Measurements from ENCODE around the gene BTNL9.

GRCh38 chr5:181062631-181063030 is 22.6 kb downstream of the BTNL9 start:
- TF ChIP-seq, protein P1, sequence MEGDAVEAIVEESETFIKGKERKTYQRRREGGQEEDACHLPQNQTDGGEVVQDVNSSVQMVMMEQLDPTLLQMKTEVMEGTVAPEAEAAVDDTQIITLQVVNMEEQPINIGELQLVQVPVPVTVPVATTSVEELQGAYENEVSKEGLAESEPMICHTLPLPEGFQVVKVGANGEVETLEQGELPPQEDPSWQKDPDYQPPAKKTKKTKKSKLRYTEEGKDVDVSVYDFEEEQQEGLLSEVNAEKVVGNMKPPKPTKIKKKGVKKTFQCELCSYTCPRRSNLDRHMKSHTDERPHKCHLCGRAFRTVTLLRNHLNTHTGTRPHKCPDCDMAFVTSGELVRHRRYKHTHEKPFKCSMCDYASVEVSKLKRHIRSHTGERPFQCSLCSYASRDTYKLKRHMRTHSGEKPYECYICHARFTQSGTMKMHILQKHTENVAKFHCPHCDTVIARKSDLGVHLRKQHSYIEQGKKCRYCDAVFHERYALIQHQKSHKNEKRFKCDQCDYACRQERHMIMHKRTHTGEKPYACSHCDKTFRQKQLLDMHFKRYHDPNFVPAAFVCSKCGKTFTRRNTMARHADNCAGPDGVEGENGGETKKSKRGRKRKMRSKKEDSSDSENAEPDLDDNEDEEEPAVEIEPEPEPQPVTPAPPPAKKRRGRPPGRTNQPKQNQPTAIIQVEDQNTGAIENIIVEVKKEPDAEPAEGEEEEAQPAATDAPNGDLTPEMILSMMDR (IDR thresholded peaks at IDR 0.05 in 2 of 3, conservative IDR thresholded peaks at IDR 0.05 in 1 of 3; ENCODE audit: insufficient read depth in 2 of 3, low read depth in 1 of 3, low read length in 3 of 3): no peak
- TF ChIP-seq ZNF134 (CRISPR knock-in tag; conservative IDR thresholded peaks at IDR 0.05) (no peak), TARDBP (IDR thresholded peaks at IDR 0.05) (no peak), ZNF41 (CRISPR knock-in tag; conservative IDR thresholded peaks at IDR 0.05) (no peak), YY1 (IDR thresholded peaks at IDR 0.05; ENCODE audit: borderline replicate concordance in 1 of 3, control insufficient read depth in 1 of 3, extremely low read depth in 1 of 3, insufficient read depth in 3 of 3, insufficient read length in 1 of 3, insufficient replicate concordance in 2 of 3, low read depth in 1 of 3, low read length in 2 of 3) (no peak), MTA2 (IDR thresholded peaks at IDR 0.05; ENCODE audit: low read depth) (no peak), PATZ1 (CRISPR knock-in tag; IDR thresholded peaks at IDR 0.05; ENCODE audit: borderline replicate concordance) (no peak)
